GF-D8 (cell line): ENCODE results near the gene CT47A7.
"Not testable (repeated sequence)": the region's sequence is repeated elsewhere in the genome, so short reads cannot be mapped to it uniquely, and the experiment has no call there.

Experiments used
- DNase-seq: peaks from one replicate; lab custom pipeline; 2025; lab: John Stamatoyannopoulos, UW

The CT47A7 gene

GRCh38 chrX:120956500-120956899, at the start of gene CT47A7:
CT47A7 (minus strand) TSS chrX:120956600; CDS start chrX:120956345, 255 bp downstream.
- DNase-seq = not testable (repeated sequence)

- no peak for DNase-seq
These were observed 44.2 kb upstream of the CT47A7 start for GRCh38 chrX:121000589-121000988.

GRCh38 chrX:120999413-120999812, 43.0 kb upstream of the CT47A7 start:
- no peak for DNase-seq

- DNase-seq = not testable (repeated sequence)
These were observed 29.3 kb upstream of the CT47A7 start, which contains the start of gene CT47A1 for GRCh38 chrX:120985660-120986059. CT47A1 (minus strand) TSS chrX:120985760; CDS start chrX:120985529, 231 bp downstream.
